ENCODE measurements around the gene ARL6IP6.
"Not testable (repeated sequence)": the region's sequence is repeated elsewhere in the genome, so short reads cannot be mapped to it uniquely, and the experiment has no call there.

Gene ARL6IP6

GRCh38 chr2:152759290-152760072, 41.1 kb downstream of the ARL6IP6 start:
- H3K4me3 ChIP-seq (ENCODE audit: low read depth, low read length) = no peak overlapping the region
- no peak for DNase-seq (ENCODE audit: low read depth, low spot score)
- in situ Hi-C loops (cut with HindIII; ENCODE audit: low sequenced_read_pairs) = no loop called here
- no peak for TF ChIP-seq CTCF (IDR thresholded peaks at IDR 0.05; ENCODE audit: low read depth, low read length)

- no peak overlapping the region for H3K4me3 ChIP-seq (ENCODE audit: low read depth, low read length)
- TF ChIP-seq CTCF (IDR thresholded peaks at IDR 0.05; ENCODE audit: low read depth, low read length) = no peak
- in situ Hi-C loops (cut with HindIII; ENCODE audit: low sequenced_read_pairs) = no loop called here
- DNase-seq (ENCODE audit: low read depth, low spot score) = peak; percentile 15
Measured at GRCh38 chr2:152761214-152761613, 42.8 kb downstream of the ARL6IP6 start.

- in situ Hi-C loops (cut with HindIII; ENCODE audit: low sequenced_read_pairs) = no loop called here
- no peak overlapping the region for H3K4me3 ChIP-seq (ENCODE audit: low read depth, low read length)
- peak; percentile 67 for DNase-seq (ENCODE audit: low read depth, low spot score)
- TF ChIP-seq CTCF (IDR thresholded peaks at IDR 0.05; ENCODE audit: low read depth, low read length) = no peak
Measured at GRCh38 chr2:152762202-152762601, 43.8 kb downstream of the ARL6IP6 start.

- DNase-seq (ENCODE audit: low read depth, low spot score); H3K4me3 ChIP-seq (ENCODE audit: low read depth, low read length); in situ Hi-C loops (cut with HindIII; ENCODE audit: low sequenced_read_pairs): not testable (repeated sequence)
Measured at GRCh38 chr2:152763208-152763607, 44.8 kb downstream of the ARL6IP6 start.

GRCh38 chr2:152763651-152764050, 45.2 kb downstream of the ARL6IP6 start:
- H3K4me3 ChIP-seq (ENCODE audit: low read depth, low read length) = no peak overlapping the region
- no peak for DNase-seq (ENCODE audit: low read depth, low spot score)
- no peak for TF ChIP-seq CTCF (IDR thresholded peaks at IDR 0.05; ENCODE audit: low read depth, low read length)
- in situ Hi-C loops (cut with HindIII; ENCODE audit: low sequenced_read_pairs) = no loop called here

GRCh38 chr2:152766928-152767327, 48.5 kb downstream of the ARL6IP6 start:
- in situ Hi-C loops (cut with HindIII; ENCODE audit: low sequenced_read_pairs) = no loop called here
- DNase-seq (ENCODE audit: low read depth, low spot score) = peak; percentile 31
- no peak overlapping the region for H3K4me3 ChIP-seq (ENCODE audit: low read depth, low read length)
- TF ChIP-seq CTCF (IDR thresholded peaks at IDR 0.05; ENCODE audit: low read depth, low read length) = no peak

- H3K4me3 ChIP-seq (ENCODE audit: low read depth, low read length) = no peak overlapping the region
- DNase-seq (ENCODE audit: low read depth, low spot score) = no peak
- no peak for TF ChIP-seq CTCF (IDR thresholded peaks at IDR 0.05; ENCODE audit: low read depth, low read length)
- in situ Hi-C loops (cut with HindIII; ENCODE audit: low sequenced_read_pairs) = no loop called here
Measured at GRCh38 chr2:152781175-152781574, 62.8 kb downstream of the ARL6IP6 start.
